PC-9 (cell line): ENCODE results near the gene SSB. TPM values are rescaled to one million over a fixed set of nuclear protein-coding genes. Genes with fewer than 3 reads are reported as not detected.

ENCODE experiments used
- BruUV-seq: library from RNA; stranded (reverse); fragments of 400-500 nt; replicated peaks from 2 replicates; lab custom pipeline; 2021; lab: Mats Ljungman, UMichigan
- CTCF ChIA-PET: fragments of 300-600 bp; sonication (Branson Sonifier 250); formaldehyde crosslinking; loops from one replicate; lab custom pipeline; 2022; ENCODE audit warnings: antibody characterized with exemption; lab: Charles Lee
- POLR2A ChIA-PET: fragments of 300-600 bp; sonication (Branson Sonifier 250); formaldehyde crosslinking; loops from one replicate; lab custom pipeline; 2022; ENCODE audit warnings: antibody characterized with exemption; ENCODE audit not compliant: unreplicated experiment; lab: Charles Lee
- DNase-seq, 2 experiments: peaks; one replicate each; pipeline versions ENCODE4 v3.0.0 to v3.0.0-alpha.2; 2015 to 2022; ENCODE audit warnings: mixed read lengths in 1 of 2
- H2AFZ ChIP-seq: fragments of 200-600 bp; sonication (generic); 2 replicates; pipeline ENCODE4 v1.8.1; 2017; ENCODE audit warnings: antibody characterized with exemption
- H3F3A ChIP-seq: fragments of 200-600 bp; sonication (generic); 2 replicates; pipeline ENCODE4 v1.8.1; 2017; ENCODE audit warnings: antibody characterized with exemption, mild to moderate bottlenecking, low read depth; ENCODE audit not compliant: insufficient read depth
- H3K27ac ChIP-seq: fragments of 200-600 bp; sonication (generic); 2 replicates; pipeline ENCODE4 v1.6.1; 2016; ENCODE audit warnings: mixed run types
- H3K27me3 ChIP-seq: fragments of 200-600 bp; sonication (generic); 2 replicates; pipeline ENCODE4 v1.6.1; 2016; ENCODE audit warnings: low read depth, mixed run types; ENCODE audit not compliant: insufficient read depth
- H3K36me3 ChIP-seq: fragments of 200-600 bp; sonication (generic); 2 replicates; pipeline ENCODE4 v1.6.1; 2016; ENCODE audit warnings: low read depth, mixed run types
- H3K4me1 ChIP-seq: fragments of 200-600 bp; sonication (generic); replicated peaks from 2 replicates; pipeline ENCODE4 v1.6.1; 2016; ENCODE audit warnings: mixed run types; ENCODE audit not compliant: insufficient read depth
- H3K4me2 ChIP-seq: fragments of 200-600 bp; sonication (generic); 2 replicates; pipeline ENCODE4 v1.6.1; 2017; ENCODE audit warnings: mixed run types
- H3K4me3 ChIP-seq: fragments of 200-600 bp; sonication (generic); 2 replicates; pipeline ENCODE4 v1.6.1; 2016; ENCODE audit warnings: mixed run types
- H3K79me2 ChIP-seq: fragments of 200-600 bp; sonication (generic); 2 replicates; pipeline ENCODE4 v1.6.1; 2017; ENCODE audit warnings: low read depth, mixed run types
- H3K9me2 ChIP-seq: fragments of 200-600 bp; sonication (generic); 2 replicates; pipeline ENCODE4 v1.8.1; 2017; ENCODE audit warnings: mild to moderate bottlenecking; ENCODE audit not compliant: insufficient read depth
- H3K9me3 ChIP-seq: fragments of 200-600 bp; sonication (generic); 2 replicates; pipeline ENCODE4 v1.8.1; 2016; ENCODE audit warnings: low read depth; ENCODE audit not compliant: insufficient read depth
- H4K20me1 ChIP-seq: fragments of 200-600 bp; sonication (generic); 2 replicates; pipeline ENCODE4 v1.8.1; 2017; ENCODE audit not compliant: insufficient read depth
- EZH2 ChIP-seq: fragments of 200-600 bp; sonication (generic); IDR thresholded peaks from 2 replicates; pipeline ENCODE4 v1.8.0; 2017; ENCODE audit warnings: antibody characterized with exemption, low read depth
- intact Hi-C: fragments of 100-400 bp; cut with micrococcal nuclease; formaldehyde crosslinking; loops from one replicate; pipeline ENCODE4 v1.10.0; 2022; ENCODE audit not compliant: unreplicated experiment
- total RNA-seq: library from RNA; stranded (reverse); gene quantifications from 2 replicates; pipeline ENCODE4 v1.2.3, GENCODE V29; 2021
- TF ChIP-seq, protein P1 (sequence below): fragments of 200-600 bp; sonication (generic); conservative IDR thresholded peaks from 2 replicates; pipeline ENCODE4 v1.6.1; 2017; ENCODE audit warnings: mixed run types, antibody characterized with exemption, mild to moderate bottlenecking, moderate library complexity

Gene SSB
- total RNA-seq, 1 experiment from 2014 or later, result 71.3 TPM

DNA sequence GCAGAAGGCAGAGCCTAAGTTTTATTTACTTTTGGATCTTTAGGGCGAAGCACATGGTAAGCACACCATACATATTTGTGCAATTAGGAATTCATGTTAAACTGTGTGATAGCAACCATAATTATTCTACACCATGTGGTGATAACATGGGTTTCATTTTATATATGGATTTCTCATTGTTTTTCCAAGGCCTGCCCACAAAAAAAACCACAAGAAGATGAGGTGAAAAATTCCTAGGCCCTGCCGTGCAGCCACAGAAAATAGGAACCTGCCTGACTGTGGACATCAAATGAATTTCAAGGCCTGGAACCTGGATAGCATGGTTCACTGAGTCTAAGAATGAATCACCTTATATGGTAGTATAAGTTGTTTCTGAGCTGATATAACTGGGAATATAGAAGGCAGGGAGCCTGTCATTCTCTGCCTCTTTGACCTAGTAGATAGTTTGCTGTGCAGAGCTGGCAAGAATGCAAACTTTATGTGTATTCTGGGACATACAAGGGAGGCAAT, 22.4 kb upstream of the SSB start:
- TF ChIP-seq EZH2, result no peak
- TF ChIP-seq, protein P1, sequence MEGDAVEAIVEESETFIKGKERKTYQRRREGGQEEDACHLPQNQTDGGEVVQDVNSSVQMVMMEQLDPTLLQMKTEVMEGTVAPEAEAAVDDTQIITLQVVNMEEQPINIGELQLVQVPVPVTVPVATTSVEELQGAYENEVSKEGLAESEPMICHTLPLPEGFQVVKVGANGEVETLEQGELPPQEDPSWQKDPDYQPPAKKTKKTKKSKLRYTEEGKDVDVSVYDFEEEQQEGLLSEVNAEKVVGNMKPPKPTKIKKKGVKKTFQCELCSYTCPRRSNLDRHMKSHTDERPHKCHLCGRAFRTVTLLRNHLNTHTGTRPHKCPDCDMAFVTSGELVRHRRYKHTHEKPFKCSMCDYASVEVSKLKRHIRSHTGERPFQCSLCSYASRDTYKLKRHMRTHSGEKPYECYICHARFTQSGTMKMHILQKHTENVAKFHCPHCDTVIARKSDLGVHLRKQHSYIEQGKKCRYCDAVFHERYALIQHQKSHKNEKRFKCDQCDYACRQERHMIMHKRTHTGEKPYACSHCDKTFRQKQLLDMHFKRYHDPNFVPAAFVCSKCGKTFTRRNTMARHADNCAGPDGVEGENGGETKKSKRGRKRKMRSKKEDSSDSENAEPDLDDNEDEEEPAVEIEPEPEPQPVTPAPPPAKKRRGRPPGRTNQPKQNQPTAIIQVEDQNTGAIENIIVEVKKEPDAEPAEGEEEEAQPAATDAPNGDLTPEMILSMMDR, result no peak

DNA sequence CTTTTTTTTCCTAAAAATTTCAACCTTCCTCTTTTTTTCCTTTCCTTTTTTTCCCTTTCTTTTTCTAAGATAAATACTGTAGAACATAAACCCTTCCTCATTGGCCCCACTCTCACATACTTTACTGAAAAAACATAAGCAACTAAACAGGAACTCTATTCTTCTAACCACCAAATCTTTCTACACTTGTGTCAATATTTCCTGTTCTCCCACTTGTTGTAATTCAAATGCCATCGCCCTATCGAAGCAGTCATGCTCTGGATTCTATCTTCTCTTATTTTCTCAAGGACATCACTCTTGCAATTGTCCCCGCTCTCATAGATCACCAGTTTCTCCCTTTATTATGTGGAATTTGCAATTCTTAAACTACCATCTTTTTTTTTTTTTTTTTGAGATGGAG, 20.2 kb upstream of the SSB start:
- H3K79me2 ChIP-seq, result no peaks in the 10 kb centered on the region
- H3K4me1 ChIP-seq, result no peaks in the 10 kb centered on the region
- CTCF ChIA-PET, result no interaction called here
- H3K4me3 ChIP-seq, result no peak overlapping the region
- no peaks in the 10 kb centered on the region for H3K36me3 ChIP-seq
- H3K4me2 ChIP-seq, result no peak overlapping the region
- no peaks in the 10 kb centered on the region for H3K27me3 ChIP-seq
- intact Hi-C loops, result no loop called here
- no peak for TF ChIP-seq EZH2
- TF ChIP-seq, protein P1, result no peak
- POLR2A ChIA-PET, result no interaction called here
- no peaks in the 10 kb centered on the region for H3K9me3 ChIP-seq
- H3K27ac ChIP-seq, result no peak overlapping the region
- DNase-seq, result no peak
- BruUV-seq, result no TSS peak
- H3F3A ChIP-seq, result no peaks in the 10 kb centered on the region
- no peak overlapping the region for H2AFZ ChIP-seq
- H4K20me1 ChIP-seq, result no peaks in the 10 kb centered on the region
- H3K9me2 ChIP-seq, result no peaks in the 10 kb centered on the region

More for the DNA sequence above, 22.4 kb upstream of the SSB start:
- no peaks in the 10 kb centered on the region for H3K36me3 ChIP-seq
- no peaks in the 10 kb centered on the region for H3K4me1 ChIP-seq
- no TSS peak for BruUV-seq
- H3K4me2 ChIP-seq, result no peak overlapping the region
- H4K20me1 ChIP-seq, result no peaks in the 10 kb centered on the region
- no peak for DNase-seq
- no peaks in the 10 kb centered on the region for H3K79me2 ChIP-seq
- no peak overlapping the region for H3K27ac ChIP-seq
- no peaks in the 10 kb centered on the region for H3K9me3 ChIP-seq
- H2AFZ ChIP-seq, result no peak overlapping the region
- CTCF ChIA-PET, result no interaction called here
- POLR2A ChIA-PET, result interaction anchor here (0.8 kb wide), 1 partner anchor 214 kb away, joined by 8 read pairs; no protein-coding TSS in a partner anchor
- no peaks in the 10 kb centered on the region for H3F3A ChIP-seq
- no peaks in the 10 kb centered on the region for H3K27me3 ChIP-seq
- no peak overlapping the region for H3K4me3 ChIP-seq
- intact Hi-C loops, result no loop called here
- H3K9me2 ChIP-seq, result no peaks in the 10 kb centered on the region

GRCh38 chr2:169781249-169782013, 17.2 kb upstream of the SSB start:
- no peak for TF ChIP-seq EZH2
- TF ChIP-seq, protein P1, result no peak
- intact Hi-C loops, result no loop called here
- DNase-seq, result no peak
- Histone ChIP-seq H3K4me1 (no peaks in the 10 kb centered on the region), H3K27ac (no peak overlapping the region), H3K9me3 (no peaks in the 10 kb centered on the region), H3K36me3 (no peaks in the 10 kb centered on the region), H3K4me3 (no peak overlapping the region), H4K20me1 (no peaks in the 10 kb centered on the region), H3K79me2 (no peaks in the 10 kb centered on the region), H3K4me2 (no peak overlapping the region), H3K27me3 (no peaks in the 10 kb centered on the region), H3F3A (no peaks in the 10 kb centered on the region), H2AFZ (no peak overlapping the region), H3K9me2 (no peaks in the 10 kb centered on the region)
- ChIA-PET CTCF (no interaction called here), POLR2A (interaction anchor here (0.6 kb wide), 1 partner anchor 18 kb away, joined by 5 read pairs; no protein-coding TSS in a partner anchor)
- BruUV-seq, result no TSS peak
